Activated CD4-positive, alpha-beta T cell treated with anti-CD3 and anti-CD28 coated beads, Interleukin-2, amount 50 U/mL, for 4 hours (primary cell): ENCODE results near the gene SHOC2.
"Not testable (repeated sequence)": the region's sequence is repeated elsewhere in the genome, so short reads cannot be mapped to it uniquely, and the experiment has no call there.

Experiments
- DNase-seq, 2 experiments: peaks; one replicate each; pipeline ENCODE4 v3.0.0-alpha.2; 2020

Gene SHOC2

GRCh38 chr10:110901954-110902819 lies 17.2 kb upstream of the SHOC2 start:
- peak; percentile 27 to 49 for DNase-seq

- DNase-seq: no peak
These were observed 15.8 kb upstream of the SHOC2 start for GRCh38 chr10:110903280-110904278.

- DNase-seq: no peak
These were observed 9.3 kb upstream of the SHOC2 start for GRCh38 chr10:110910138-110910537.

- DNase-seq: no peak
These were observed 7.0 kb upstream of the SHOC2 start for GRCh38 chr10:110912374-110912773.

- DNase-seq: no peak
These were observed 5.0 kb upstream of the SHOC2 start for GRCh38 chr10:110914431-110914830.

- no peak for DNase-seq
These were observed 4.4 kb upstream of the SHOC2 start for GRCh38 chr10:110915035-110915434.

- DNase-seq: not testable (repeated sequence)
These were observed 3.8 kb upstream of the SHOC2 start for GRCh38 chr10:110915600-110915999.

- DNase-seq: no peak
These were observed 2.7 kb upstream of the SHOC2 start for GRCh38 chr10:110916554-110917346.

GRCh38 chr10:110918269-110918642 lies 1.1 kb upstream of the SHOC2 start:
- DNase-seq: peak; percentile 74 to 75

GRCh38 chr10:110918643-110919348 lies 608 bp upstream of the SHOC2 start, which contains the start of gene BBIP1:
TSS of gene BBIP1 (minus strand) at chr10:110919180. CDS start at chr10:110918157, 1,023 bp downstream.
- no peak for DNase-seq

- no peak for DNase-seq
These were observed 822 bp downstream of the SHOC2 start for GRCh38 chr10:110919971-110920881.

GRCh38 chr10:110923856-110924493 lies 4.6 kb downstream of the SHOC2 start:
- DNase-seq: no peak

- DNase-seq: no peak
These were observed 8.1 kb downstream of the SHOC2 start for GRCh38 chr10:110927461-110927860.

- DNase-seq: no peak
These were observed 12.5 kb downstream of the SHOC2 start for GRCh38 chr10:110931769-110932381.

- DNase-seq: no peak
These were observed 13.2 kb downstream of the SHOC2 start for GRCh38 chr10:110932505-110933180.

- no peak for DNase-seq
These were observed 17.4 kb downstream of the SHOC2 start for GRCh38 chr10:110936757-110937156.

- DNase-seq: no peak
These were observed 20.0 kb downstream of the SHOC2 start for GRCh38 chr10:110939419-110939818.

- no peak for DNase-seq
These were observed 25.5 kb downstream of the SHOC2 start for GRCh38 chr10:110944792-110945396.

- DNase-seq: no peak
These were observed 27.1 kb downstream of the SHOC2 start for GRCh38 chr10:110946496-110946895.
